ENCODE measurements around the gene MNAT1.

Gene MNAT1

GRCh38 chr14:60734465-60735242 lies at the start of gene MNAT1 (continued):
- TF ChIP-seq ZBTB11 (tag by site-specific recombination; conservative IDR thresholded peaks at IDR 0.05; ENCODE audit: low read depth) (peak; percentile 99), ZNF335 (tag by site-specific recombination; conservative IDR thresholded peaks at IDR 0.05) (peak; percentile 97), ZNF169 (tag by site-specific recombination; IDR thresholded peaks at IDR 0.05) (no peak), KLF8 (tag by site-specific recombination; IDR thresholded peaks at IDR 0.05) (peak; percentile 80; the same call in 1 of the 2 replicates), ZNF555 (tag by site-specific recombination; conservative IDR thresholded peaks at IDR 0.05) (no peak), YY1 (tag by site-specific recombination; IDR thresholded peaks at IDR 0.05) (peak; percentile 75), ZNF292 (tag by site-specific recombination; IDR thresholded peaks at IDR 0.05; ENCODE audit: borderline replicate concordance, low read depth) (no peak), ZNF155 (tag by site-specific recombination; IDR thresholded peaks at IDR 0.05) (no peak), ZNF785 (tag by site-specific recombination; IDR thresholded peaks at IDR 0.05) (no peak), ZNF184 (tag by site-specific recombination; IDR thresholded peaks at IDR 0.05) (no peak; the same call in 1 of the 2 replicates), ZNF24 (tag by site-specific recombination; IDR thresholded peaks at IDR 0.05) (0 out of 2 replicates have a peak, but pooled peaks have one; percentile 62), ZNF133 (tag by site-specific recombination; IDR thresholded peaks at IDR 0.05) (no peak), ZNF677 (tag by site-specific recombination; IDR thresholded peaks at IDR 0.05) (no peak), ZNF792 (tag by site-specific recombination; IDR thresholded peaks at IDR 0.05) (no peak), ZNF311 (tag by site-specific recombination; IDR thresholded peaks at IDR 0.05; ENCODE audit: borderline replicate concordance) (no peak), OVOL3 (tag by site-specific recombination; IDR thresholded peaks at IDR 0.05) (no peak), ZNF514 (tag by site-specific recombination; IDR thresholded peaks at IDR 0.05) (no peak), ZNF585B (tag by site-specific recombination; IDR thresholded peaks at IDR 0.05) (no peak), GLIS1 (tag by site-specific recombination; IDR thresholded peaks at IDR 0.05) (peak; percentile 29), AEBP2 (tag by site-specific recombination; IDR thresholded peaks at IDR 0.05; ENCODE audit: borderline replicate concordance) (no peak), BCL11B (tag by site-specific recombination; IDR thresholded peaks at IDR 0.05; ENCODE audit: low read depth) (no peak), ZSCAN18 (tag by site-specific recombination; IDR thresholded peaks at IDR 0.05) (peak; percentile 25; the same call in 1 of the 2 replicates), ZNF76 (tag by site-specific recombination; IDR thresholded peaks at IDR 0.05; ENCODE audit: borderline replicate concordance, low read depth) (peak; percentile 67), MYNN (tag by site-specific recombination; IDR thresholded peaks at IDR 0.05; ENCODE audit: borderline replicate concordance) (0 out of 2 replicates have a peak, but pooled peaks have one; percentile 61), ZBTB8A (tag by site-specific recombination; IDR thresholded peaks at IDR 0.05) (peak; percentile 83), MEIS1 (CRISPR knock-in tag; IDR thresholded peaks at IDR 0.05; ENCODE audit: borderline replicate concordance) (no peak), ZNF132 (tag by site-specific recombination; IDR thresholded peaks at IDR 0.05; ENCODE audit: borderline replicate concordance) (no peak), ZSCAN4 (tag by site-specific recombination; IDR thresholded peaks at IDR 0.05) (0 out of 2 replicates have a peak, but pooled peaks have one; percentile 29), IKZF3 (tag by site-specific recombination; IDR thresholded peaks at IDR 0.05) (0 out of 2 replicates have a peak, but pooled peaks have one; percentile 36), GFI1B (tag by site-specific recombination; IDR thresholded peaks at IDR 0.05) (no peak), TCF7L2 (IDR thresholded peaks at IDR 0.05; ENCODE audit: borderline replicate concordance, low read depth, low read length) (no peak)

Measured in HEK293 (cell line).